K562 (cell line): ENCODE results near the gene CSNK1D. TPM values are rescaled to one million over a fixed set of nuclear protein-coding genes. Genes with fewer than 3 reads are reported as not detected.

Source experiments
- BRCA1 ChIP-seq, 2 experiments: fragments of 450-650 bp in 1 of 2; sonication (generic) in 1 of 2; formaldehyde crosslinking in 1 of 2; IDR thresholded peaks; 2 replicates each; pipeline versions ENCODE4 v1.5.0 to v1.6.1; 2017 to 2020; ENCODE audit warnings: mild to moderate bottlenecking in 1 of 2, missing genetic modification reagents in 1 of 2
- CREB3 ChIP-seq: fragments of 450-650 bp; conservative IDR thresholded peaks from 2 replicates; pipeline ENCODE4 v1.6.1; 2016; ENCODE audit warnings: missing genetic modification characterization, low read depth, mild to moderate bottlenecking, missing compliant biosample characterization, moderate library complexity
- NKRF ChIP-seq: fragments of 450-650 bp; IDR thresholded peaks from 2 replicates; pipeline ENCODE4 v1.6.1; 2016; ENCODE audit warnings: borderline replicate concordance
- NONO ChIP-seq, 2 experiments: fragments of 200-400 bp in 1 of 2; fragments of 450-650 bp in 1 of 2; formaldehyde crosslinking in 1 of 2; IDR thresholded peaks; 2 replicates each; pipeline ENCODE4 v1.6.1; 2017; ENCODE audit warnings: low read depth in 2 of 2, mild to moderate bottlenecking in 2 of 2, moderate library complexity in 2 of 2, low read length in 1 of 2
- NRF1 ChIP-seq, 2 experiments: fragments of 450-650 bp; IDR thresholded peaks in 1 of 2; conservative IDR thresholded peaks in 1 of 2; 2 replicates each; pipeline ENCODE4 v1.6.1; 2014; ENCODE audit warnings: mild to moderate bottlenecking in 2 of 2
- PRPF4 ChIP-seq: fragments of 200-400 bp; formaldehyde crosslinking; IDR thresholded peaks from one replicate; pipeline ENCODE4 v1.6.1; 2017; ENCODE audit warnings: low read length, low read depth, mild to moderate bottlenecking; ENCODE audit not compliant: insufficient read depth, poor library complexity, severe bottlenecking
- SNRNP70 ChIP-seq: fragments of 200-400 bp; formaldehyde crosslinking; optimal IDR thresholded peaks from 2 replicates; pipeline ENCODE3; 2017; ENCODE audit warnings: low read depth, low read length
- TCF7 ChIP-seq: sonication (generic); IDR thresholded peaks from 2 replicates; pipeline ENCODE4 v1.6.1; 2016; ENCODE audit warnings: antibody characterized with exemption, borderline replicate concordance
- THAP12 ChIP-seq: fragments of 250-450 bp; sonication (Bioruptor Pico); IDR thresholded peaks from 2 replicates; pipeline ENCODE4 v1.9.0; 2021; ENCODE audit warnings: mild to moderate bottlenecking, inconsistent platforms
- ZFX ChIP-seq: sonication (generic); formaldehyde crosslinking; IDR thresholded peaks from 2 replicates; pipeline ENCODE4 v1.8.0; 2022; ENCODE audit warnings: mild to moderate bottlenecking, missing genetic modification reagents, moderate library complexity
- ZNF408 ChIP-seq: fragments of 250-450 bp; sonication (Bioruptor Pico); IDR thresholded peaks from 2 replicates; pipeline ENCODE4 v1.4.0; 2020; ENCODE audit warnings: low read depth, mild to moderate bottlenecking, moderate library complexity
- ZNF449 ChIP-seq: fragments of 250-450 bp; sonication (Bioruptor Pico); IDR thresholded peaks from 2 replicates; pipeline ENCODE4 v1.8.0; 2022; ENCODE audit warnings: moderate library complexity, mild to moderate bottlenecking, inconsistent platforms
- ZNF589 ChIP-seq: fragments of 200-800 bp; sonication (Bioruptor generic); IDR thresholded peaks from 2 replicates; pipeline ENCODE4 v1.6.1; 2016; ENCODE audit warnings: low read depth, missing genetic modification characterization, missing compliant biosample characterization
- polyA plus RNA-seq, 8 experiments: library from polyadenylated mRNA; depleted of rRNA in 4 of 8; stranded (reverse) in 5 of 8; unstranded in 3 of 8; fragments of >200 nt; fragmentation: Nextera tagmentation in 2 of 8; fragmentation: Illumina TruSeq in 1 of 8; extraction: Ambion mirVana in 2 of 8; extraction: Trizol in 1 of 8; gene quantifications; 2 replicates each; pipeline versions ENCODE4 v1.2.1 to v1.2.3, GENCODE V29; 2011 to 2014; ENCODE audit warnings: inconsistent platforms in 1 of 8, missing spikeins in 1 of 8
- total RNA-seq, 7 experiments: library from RNA; depleted of rRNA in 6 of 7; stranded (reverse); fragments of >200 nt in 6 of 7; fragmentation: Illumina TruSeq in 2 of 7; extraction: Trizol in 2 of 7; gene quantifications; 2 replicates each; pipeline versions ENCODE4 v1.2.1 to v1.2.3, GENCODE V29; 2011 to 2021; ENCODE audit warnings: low replicate concordance in 1 of 7

The CSNK1D gene
- total and polyA plus RNA-seq, 9 of the 15 experiments (the other 6 are each of a cell fraction or from before 2014, with no cell fraction given) = 6.5 to 133 (median 41.3) TPM

GRCh38 chr17:82272495-82273326 is 789 bp downstream of the CSNK1D start (continued):
- TF ChIP-seq NONO (IDR thresholded peaks at IDR 0.05; ENCODE audit: low read depth in 2 of 2, low read length in 1 of 2) = 0 out of 4 replicates have a peak, but pooled peaks of 1 of the 2 experiments have one; percentile 19
- TF ChIP-seq ZFX (CRISPR knock-in tag) = no peak
- no peak for TF ChIP-seq TCF7
- no peak for TF ChIP-seq ZNF589 (CRISPR knock-in tag)
- peak; percentile 57; the same call in 1 of the 2 replicates for TF ChIP-seq NKRF
- no peak for TF ChIP-seq NRF1 (conservative IDR thresholded peaks at IDR 0.05 in 1 of 2, IDR thresholded peaks at IDR 0.05 in 1 of 2)
- no peak for TF ChIP-seq ZNF449
- no peak for TF ChIP-seq SNRNP70
- peak; percentile 35 for TF ChIP-seq PRPF4
- no peak for TF ChIP-seq THAP12
- no peak for TF ChIP-seq CREB3 (tag)
- no peak for TF ChIP-seq BRCA1 (IDR thresholded peaks at IDR 0.05)
- TF ChIP-seq BRCA1 (CRISPR knock-in tag; IDR thresholded peaks at IDR 0.05) = no peak
- no peak for TF ChIP-seq ZNF408
